Measurements from ENCODE around the gene TLX3.

TLX3 gene

GRCh38 chr5:171268700-171269620, 40.1 kb upstream of the TLX3 start:
- Histone ChIP-seq H3K4me3 (ENCODE audit: low read depth, low read length) (no peak overlapping the region), H3K27ac (no peak overlapping the region), H3K27me3 (replicated peaks) (no peaks in the 10 kb centered on the region), H3K36me3 (replicated peaks) (no peaks in the 10 kb centered on the region)
- in situ Hi-C loops (cut with HindIII; ENCODE audit: low pct_ligation_motif_present, low sequenced_read_pairs) = no loop called here
- no peak for TF ChIP-seq CTCF (IDR thresholded peaks at IDR 0.05; ENCODE audit: low read depth, low read length, missing control alignments)
- DNase-seq = no peak

- in situ Hi-C loops (cut with HindIII; ENCODE audit: low pct_ligation_motif_present, low sequenced_read_pairs) = no loop called here
- Histone ChIP-seq H3K4me3 (ENCODE audit: low read depth, low read length) (no peak overlapping the region), H3K27ac (no peak overlapping the region), H3K36me3 (replicated peaks) (no peaks in the 10 kb centered on the region), H3K27me3 (replicated peaks) (no peaks in the 10 kb centered on the region)
- no peak for DNase-seq
- no peak for TF ChIP-seq CTCF (IDR thresholded peaks at IDR 0.05; ENCODE audit: low read depth, low read length, missing control alignments)
Measured at GRCh38 chr5:171269717-171270116, 39.3 kb upstream of the TLX3 start.

GRCh38 chr5:171270136-171270535, 38.9 kb upstream of the TLX3 start:
- in situ Hi-C loops (cut with HindIII; ENCODE audit: low pct_ligation_motif_present, low sequenced_read_pairs) = no loop called here
- TF ChIP-seq CTCF (IDR thresholded peaks at IDR 0.05; ENCODE audit: low read depth, low read length, missing control alignments) = no peak
- no peaks in the 10 kb centered on the region for H3K27me3 ChIP-seq (replicated peaks)
- H3K4me3 ChIP-seq (ENCODE audit: low read depth, low read length) = no peak overlapping the region
- H3K27ac ChIP-seq = no peak overlapping the region
- no peak for DNase-seq
- H3K36me3 ChIP-seq (replicated peaks) = no peaks in the 10 kb centered on the region

- no peak for TF ChIP-seq CTCF (IDR thresholded peaks at IDR 0.05; ENCODE audit: low read depth, low read length, missing control alignments)
- no peak overlapping the region for H3K27ac ChIP-seq
- no peak overlapping the region for H3K4me3 ChIP-seq (ENCODE audit: low read depth, low read length)
- DNase-seq = no peak
- in situ Hi-C loops (cut with HindIII; ENCODE audit: low pct_ligation_motif_present, low sequenced_read_pairs) = no loop called here
- no peaks in the 10 kb centered on the region for H3K36me3 ChIP-seq (replicated peaks)
- H3K27me3 ChIP-seq (replicated peaks) = no peaks in the 10 kb centered on the region
Measured at GRCh38 chr5:171271798-171272197, 37.2 kb upstream of the TLX3 start.

- peak; percentile 65 for TF ChIP-seq CTCF (IDR thresholded peaks at IDR 0.05; ENCODE audit: low read depth, low read length, missing control alignments)
- Histone ChIP-seq H3K27me3 (replicated peaks) (no peaks in the 10 kb centered on the region), H3K36me3 (replicated peaks) (no peaks in the 10 kb centered on the region), H3K4me3 (ENCODE audit: low read depth, low read length) (no peak overlapping the region), H3K27ac (no peak overlapping the region)
- in situ Hi-C loops (cut with HindIII; ENCODE audit: low pct_ligation_motif_present, low sequenced_read_pairs) = no loop called here
- peak; percentile 39 for DNase-seq
Measured at GRCh38 chr5:171272996-171273970, 35.8 kb upstream of the TLX3 start.
